ENCODE data around the gene LRRC75B.
"Not testable (repeated sequence)": the region's sequence is repeated elsewhere in the genome, so short reads cannot be mapped to it uniquely, and the experiment has no call there.

Gene LRRC75B, protein sequence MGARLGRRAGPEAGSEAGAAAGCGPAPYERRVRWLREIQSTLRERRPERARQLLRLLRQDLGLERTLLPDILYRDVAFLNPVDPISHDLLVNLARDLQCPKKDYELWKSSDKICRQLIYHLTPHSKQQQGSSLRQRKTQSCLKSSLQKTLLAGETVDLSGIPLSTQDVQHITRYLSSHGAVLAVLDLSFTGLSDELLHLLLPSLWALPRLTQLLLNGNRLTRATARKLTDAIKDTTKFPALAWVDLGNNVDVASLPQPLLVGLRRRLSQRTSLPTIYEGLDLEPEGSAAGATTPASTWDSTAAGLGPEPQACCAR

DNA sequence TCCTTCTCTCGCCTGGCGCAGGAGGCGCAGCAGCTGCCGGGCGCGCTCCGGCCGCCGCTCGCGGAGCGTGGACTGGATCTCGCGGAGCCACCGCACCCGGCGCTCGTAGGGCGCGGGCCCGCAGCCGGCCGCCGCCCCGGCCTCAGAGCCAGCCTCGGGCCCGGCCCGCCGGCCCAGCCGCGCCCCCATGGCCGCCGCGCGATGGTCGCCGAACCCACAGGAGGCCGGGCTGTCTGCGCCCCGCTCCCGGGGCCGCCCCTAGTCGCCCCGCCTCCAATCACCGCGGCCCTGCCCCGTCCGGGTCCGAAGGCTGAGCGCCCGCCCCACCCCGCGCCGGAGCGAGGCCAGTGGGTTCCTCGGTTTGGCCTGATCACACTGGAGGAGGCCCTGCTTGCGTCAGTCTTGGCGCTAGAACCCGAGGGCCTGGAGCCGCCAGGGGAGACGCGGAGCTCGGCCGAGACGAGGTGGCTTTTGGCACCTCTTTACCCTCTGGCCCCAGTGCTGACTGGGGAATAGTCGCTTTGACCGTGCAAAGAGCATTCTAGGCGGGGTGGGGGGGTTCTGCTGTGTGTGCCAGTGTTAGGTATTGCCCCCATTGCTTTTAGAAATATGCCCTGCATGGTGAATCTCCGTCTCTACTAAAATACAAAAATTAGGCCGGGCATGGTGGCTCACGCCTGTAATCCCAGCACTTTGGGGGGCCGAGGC lies at the start of gene LRRC75B:
TSS of gene LRRC75B (minus strand) at position 223 of the 708 bp plus-strand sequence. CDS start at position 189, 34 bp downstream.
- DNase-seq, result no peak

DNA sequence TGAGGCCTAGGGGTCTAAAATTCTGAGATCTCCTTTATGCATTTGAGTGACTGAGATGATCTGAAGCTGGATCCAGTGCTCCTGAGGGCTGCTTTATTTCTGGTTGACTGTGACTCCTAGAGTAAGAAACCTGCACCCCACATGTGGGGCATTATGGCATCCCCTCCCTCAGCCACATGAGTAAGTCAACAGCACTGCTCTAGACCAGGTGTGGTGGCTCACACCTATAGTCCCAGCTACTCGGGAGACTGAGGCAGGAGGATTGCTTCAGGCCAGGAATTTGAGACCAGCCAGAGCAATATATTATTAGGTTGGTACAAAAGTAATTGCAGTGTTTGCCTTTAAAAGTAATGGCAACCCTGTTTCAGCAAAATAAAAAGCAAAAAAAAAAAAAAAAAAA lies 49.4 kb upstream of the LRRC75B start:
- DNase-seq, result not testable (repeated sequence)

DNA sequence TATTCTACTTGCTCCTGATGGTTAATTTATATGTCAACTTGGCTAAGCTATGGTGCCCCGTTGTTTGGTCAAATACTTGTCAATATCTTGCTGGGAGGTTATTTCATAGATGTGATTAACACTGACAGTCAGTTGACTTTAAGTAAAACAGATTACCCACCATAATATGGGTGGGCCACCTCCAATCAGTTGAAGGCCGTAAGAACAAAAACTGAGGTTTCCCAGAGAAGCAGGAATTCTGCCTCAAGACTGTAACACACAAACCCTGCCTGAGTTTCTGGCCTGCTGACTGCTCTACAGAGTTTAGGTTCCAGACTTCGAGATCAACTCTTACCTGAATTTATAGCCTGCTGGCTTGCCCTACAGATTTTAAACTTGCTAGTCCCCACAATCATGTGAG lies 43.6 kb upstream of the LRRC75B start:
- DNase-seq, result not testable (repeated sequence)

DNA sequence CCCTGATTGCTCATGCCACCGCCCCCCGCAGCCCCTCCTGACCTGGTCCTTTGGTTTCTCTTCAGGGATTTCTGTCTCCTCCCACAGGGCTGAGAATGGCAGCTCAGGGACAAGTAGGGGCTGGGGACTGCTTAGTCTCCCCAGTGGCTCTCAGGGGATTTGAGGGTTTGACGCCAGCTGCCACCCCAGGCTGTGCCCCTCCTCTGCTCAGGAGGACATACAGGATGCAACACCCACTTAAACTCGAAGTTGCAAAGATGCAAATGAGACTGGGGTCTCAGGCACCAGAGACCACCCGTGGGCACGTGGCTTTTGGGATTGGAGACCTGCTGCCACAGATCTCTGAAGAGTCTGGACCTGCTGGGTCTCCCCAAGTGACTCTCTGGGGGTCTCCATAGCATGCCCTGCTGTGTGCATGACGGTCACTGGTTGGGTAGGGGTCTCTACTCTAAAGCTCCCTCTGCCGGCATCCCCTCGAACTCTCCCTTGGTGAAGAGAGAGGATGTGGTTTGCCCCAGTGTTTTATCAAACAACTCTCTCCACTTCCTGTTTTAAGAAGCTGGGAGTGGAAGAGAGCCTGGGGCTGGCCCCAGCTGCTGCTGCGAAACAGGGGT lies 42.0 kb upstream of the LRRC75B start:
- not testable (repeated sequence) for DNase-seq

DNA sequence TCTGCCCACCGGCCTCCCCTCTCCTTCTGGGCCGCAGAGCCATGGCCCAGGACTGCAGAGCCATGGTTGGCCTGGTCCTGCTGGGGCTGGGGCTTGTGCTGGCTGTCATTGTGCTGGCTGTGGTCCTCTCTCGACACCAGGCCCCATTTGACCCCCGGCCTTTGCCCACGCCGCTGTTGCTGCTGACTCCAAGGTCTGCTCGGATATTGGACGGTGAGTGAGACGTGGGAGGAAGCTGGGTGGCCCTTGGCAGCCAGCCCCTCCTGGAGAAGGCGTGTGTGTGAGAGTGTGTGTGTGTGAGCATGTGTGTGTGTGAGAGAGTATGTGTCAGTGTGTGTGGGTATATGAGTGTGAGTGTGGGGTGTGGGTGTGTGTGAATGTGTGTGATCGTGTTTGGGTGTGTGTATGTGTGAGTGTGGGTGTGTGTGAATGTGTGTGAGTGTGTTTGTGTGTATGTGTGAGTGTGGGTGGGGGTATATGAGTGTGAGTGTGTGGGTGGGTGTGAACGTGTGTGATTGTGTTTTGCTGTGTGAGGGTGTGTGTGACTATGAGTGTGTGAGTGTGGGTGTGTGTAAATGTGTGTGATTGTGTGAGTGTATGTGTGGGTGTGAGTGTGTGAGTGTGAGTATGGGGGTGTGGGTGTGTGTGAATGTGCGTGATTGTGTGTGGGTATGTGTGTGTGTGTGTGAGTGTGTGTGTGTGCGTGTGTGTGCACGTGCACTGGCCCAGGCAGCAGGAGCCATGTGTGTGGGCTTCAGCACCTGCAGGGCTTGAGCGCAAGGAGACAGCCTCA lies 40.6 kb upstream of the LRRC75B start:
- DNase-seq, result not testable (repeated sequence)

DNA sequence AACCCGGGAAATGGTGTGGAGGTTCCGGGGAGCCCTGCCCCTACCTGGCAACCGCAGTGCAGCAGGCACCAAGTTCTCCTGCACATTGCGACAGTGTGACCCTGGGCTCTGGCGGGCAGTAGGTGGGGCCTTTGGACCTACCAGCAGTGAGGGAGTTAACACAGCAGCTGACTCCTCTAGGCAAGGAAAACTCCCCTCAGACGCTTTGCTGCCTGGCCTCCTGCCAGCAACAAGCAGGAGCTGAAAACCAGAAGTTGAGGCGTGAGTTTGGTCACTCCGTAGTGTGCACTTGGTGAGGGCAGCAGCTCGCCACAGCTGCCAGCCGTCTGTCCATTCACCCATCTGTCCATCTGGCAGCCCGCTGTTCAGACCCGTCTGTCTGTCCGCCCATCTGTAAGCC lies 39.8 kb upstream of the LRRC75B start:
- not testable (repeated sequence) for DNase-seq

DNA sequence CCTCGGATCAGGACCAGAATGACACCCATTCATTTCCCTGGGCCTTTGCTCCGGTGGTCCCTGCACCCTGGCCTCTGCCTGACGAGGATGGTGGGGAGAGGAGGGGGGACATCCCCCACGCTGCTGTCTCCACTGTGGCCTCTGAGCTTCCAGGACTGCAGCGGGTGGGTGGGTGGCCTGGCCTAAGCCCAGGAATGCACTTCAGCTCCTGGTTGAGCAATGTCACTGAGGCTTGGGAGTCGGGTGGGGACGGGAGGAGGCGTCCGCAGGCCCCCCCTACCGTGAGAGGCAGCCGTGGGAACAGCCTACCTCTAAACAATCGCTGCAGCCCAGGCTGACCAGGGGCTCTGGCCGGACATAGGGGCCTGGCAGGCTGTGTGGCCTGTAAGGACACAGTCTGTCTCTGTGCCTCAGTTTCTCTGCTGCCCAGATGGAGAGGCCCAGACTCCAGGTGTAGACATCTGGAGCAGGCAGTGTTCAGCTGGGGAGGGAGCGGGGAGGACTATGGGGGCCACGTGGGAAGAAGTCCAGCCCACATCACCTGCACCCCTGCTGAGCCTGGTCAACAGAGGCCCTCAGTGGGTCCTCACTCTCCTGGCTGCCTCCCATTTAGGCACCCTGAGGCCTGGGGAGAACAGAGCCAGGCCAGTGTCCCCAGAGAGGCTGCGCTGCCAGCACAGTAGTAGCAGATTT lies 38.7 kb upstream of the LRRC75B start:
- DNase-seq, result not testable (repeated sequence)

DNA sequence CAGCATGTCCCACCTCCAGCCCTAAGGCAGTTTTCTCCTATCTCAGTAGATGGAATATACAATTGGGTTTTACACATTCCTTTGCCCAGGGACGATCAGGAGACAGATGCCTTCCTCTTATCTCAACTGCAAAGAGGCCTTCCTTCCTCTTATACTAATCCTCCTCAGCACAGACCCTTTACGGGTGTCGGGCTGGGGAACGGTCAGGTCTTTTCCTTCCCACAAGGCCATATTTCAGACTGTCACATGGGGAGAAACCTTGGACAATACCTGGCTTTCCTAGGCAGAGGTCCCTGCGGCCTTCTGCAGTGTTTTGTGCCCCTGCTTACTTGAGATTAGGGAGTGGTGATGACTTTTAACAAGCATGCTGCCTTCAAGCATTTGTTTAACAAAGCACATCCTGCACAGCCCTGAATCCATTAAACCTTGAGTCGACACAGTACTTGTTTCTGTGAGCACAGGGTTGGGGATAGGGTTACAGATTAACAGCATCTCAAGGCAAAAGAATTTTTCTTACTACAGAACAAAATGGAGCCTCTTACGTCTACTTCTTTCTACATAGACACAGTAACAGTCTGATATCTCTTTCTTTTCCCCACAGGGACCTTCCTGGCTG lies 38.0 kb upstream of the LRRC75B start:
- not testable (repeated sequence) for DNase-seq

DNA sequence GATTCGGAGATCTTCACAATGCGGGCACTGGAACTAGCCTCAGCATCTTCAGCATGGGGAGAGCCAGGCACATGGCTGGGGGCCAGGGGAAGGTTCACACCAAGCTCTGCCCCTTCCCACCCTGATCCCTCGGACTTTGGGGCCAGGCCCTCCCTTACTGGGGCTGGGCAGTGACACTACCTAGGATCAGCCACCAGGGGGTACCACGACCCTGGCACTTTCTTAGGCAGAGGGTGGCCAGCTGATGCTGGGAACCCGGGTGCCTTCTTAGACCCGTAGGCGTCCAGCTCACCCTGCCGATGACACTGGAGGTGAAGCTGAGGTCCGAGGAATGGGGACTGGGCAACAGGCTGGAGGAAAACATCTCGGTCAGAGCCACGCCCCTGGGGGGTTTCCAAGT lies 36.2 kb upstream of the LRRC75B start:
- DNase-seq, result not testable (repeated sequence)

DNA sequence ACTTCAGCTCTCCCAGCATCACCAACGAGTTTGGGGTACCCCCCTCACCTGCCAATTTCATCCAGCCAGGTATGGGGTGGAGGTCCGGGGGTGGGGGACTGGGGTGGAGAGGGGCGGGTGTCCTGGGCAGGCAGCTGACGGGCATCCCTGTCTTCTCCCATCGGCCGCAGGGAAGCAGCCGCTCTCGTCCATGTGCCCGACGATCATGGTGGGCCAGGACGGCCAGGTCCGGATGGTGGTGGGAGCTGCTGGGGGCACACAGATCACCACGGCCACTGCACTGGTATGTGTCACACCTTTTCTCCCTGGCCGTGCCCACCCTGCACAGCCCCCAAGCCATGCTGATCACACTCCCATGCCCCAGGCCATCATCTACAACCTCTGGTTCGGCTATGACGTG lies 35.0 kb upstream of the LRRC75B start:
- DNase-seq, result not testable (repeated sequence)

DNA sequence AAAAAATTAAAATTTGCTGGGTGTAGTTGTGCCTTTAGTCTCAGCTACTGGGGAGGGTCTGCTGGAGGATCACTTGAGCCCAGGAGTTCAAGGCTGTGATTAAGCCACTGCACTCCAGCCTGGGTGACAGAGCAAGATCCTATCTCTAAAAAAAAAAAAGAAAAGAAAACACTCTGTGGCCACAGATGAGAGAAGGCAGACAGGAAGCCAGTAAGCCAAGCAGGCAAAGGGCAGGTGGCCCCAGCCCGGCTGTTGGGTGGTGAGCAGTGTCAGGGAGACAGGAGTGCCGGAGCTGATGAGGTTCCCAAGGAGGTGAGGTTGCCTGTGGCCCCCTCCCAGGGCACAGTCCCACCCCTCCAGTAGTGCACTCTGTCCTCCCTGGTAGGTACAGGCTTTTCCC lies 29.7 kb upstream of the LRRC75B start:
- not testable (repeated sequence) for DNase-seq

DNA sequence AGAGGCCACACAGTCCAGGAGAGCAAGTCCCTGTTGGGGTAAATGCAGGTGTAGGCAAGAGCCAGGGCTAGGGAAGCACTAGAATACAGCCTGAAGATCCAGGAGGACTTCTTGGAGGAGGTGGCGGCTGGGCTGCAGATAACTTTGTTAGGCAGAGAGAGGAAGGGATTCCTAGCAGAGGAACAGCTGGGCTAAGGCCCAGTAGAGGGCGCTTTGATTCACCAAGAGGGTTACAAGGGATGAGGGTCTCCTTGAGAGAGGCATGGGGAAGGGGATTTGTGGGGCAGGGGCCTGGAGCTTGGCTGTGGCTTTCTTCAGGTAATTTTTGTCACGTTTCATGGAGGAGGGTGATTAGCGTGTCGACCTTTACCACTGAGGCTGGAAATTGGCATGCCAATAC lies 28.4 kb upstream of the LRRC75B start:
- not testable (repeated sequence) for DNase-seq

DNA sequence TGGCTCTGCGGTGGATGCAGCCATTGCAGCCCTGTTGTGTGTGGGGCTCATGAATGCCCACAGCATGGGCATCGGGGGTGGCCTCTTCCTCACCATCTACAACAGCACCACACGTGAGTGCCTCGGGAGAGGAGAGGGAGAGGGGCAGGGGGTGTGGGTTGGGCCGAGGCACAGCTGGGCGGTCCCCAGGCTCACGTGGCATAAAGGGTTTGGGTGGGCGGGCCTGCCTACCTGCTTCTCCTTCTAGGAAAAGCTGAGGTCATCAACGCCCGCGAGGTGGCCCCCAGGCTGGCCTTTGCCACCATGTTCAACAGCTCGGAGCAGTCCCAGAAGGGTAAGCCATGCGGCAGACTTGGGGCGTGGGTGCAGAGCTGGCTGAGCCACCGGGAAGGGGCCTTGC lies 21.9 kb upstream of the LRRC75B start:
- DNase-seq, result not testable (repeated sequence)

DNA sequence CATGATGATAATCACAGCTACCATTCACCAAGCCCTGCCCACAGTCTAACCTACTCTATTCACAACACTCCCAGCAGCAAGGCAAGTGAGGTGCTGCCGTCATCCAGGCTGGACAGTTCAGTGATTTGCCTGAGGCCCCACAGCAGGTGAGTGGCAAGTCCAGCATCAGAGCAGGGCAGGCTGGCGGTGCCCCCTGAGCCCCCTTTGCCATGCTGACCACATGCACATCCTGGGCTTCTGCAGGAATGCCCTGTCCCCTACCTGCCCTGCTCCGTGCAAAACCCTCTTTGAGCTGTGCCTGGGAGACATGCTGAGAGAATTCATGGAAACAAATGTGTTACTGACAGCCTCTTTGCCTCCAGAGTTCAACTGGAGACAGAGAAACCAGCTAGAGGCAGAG lies 17.0 kb upstream of the LRRC75B start:
- DNase-seq, result not testable (repeated sequence)

DNA sequence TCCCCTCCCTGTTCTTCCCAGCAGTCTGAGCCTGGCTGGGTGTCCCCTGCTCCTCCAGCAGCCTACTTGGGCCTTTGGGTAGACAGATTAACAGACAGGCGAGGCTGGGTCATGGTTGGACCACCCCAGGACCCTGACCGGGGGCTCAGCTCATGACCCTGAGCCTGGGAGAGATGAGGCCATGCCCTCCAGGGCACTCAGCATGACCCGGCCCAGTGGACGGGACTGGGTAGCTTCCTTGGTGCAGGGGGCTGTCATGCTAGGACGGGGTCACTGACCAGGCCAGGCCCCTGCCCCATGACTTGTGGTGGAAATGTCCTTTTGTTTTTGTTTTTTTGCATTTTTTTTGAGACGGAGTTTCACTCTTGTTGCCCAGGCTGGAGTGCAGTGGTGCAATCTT lies 15.5 kb upstream of the LRRC75B start:
- not testable (repeated sequence) for DNase-seq

DNA sequence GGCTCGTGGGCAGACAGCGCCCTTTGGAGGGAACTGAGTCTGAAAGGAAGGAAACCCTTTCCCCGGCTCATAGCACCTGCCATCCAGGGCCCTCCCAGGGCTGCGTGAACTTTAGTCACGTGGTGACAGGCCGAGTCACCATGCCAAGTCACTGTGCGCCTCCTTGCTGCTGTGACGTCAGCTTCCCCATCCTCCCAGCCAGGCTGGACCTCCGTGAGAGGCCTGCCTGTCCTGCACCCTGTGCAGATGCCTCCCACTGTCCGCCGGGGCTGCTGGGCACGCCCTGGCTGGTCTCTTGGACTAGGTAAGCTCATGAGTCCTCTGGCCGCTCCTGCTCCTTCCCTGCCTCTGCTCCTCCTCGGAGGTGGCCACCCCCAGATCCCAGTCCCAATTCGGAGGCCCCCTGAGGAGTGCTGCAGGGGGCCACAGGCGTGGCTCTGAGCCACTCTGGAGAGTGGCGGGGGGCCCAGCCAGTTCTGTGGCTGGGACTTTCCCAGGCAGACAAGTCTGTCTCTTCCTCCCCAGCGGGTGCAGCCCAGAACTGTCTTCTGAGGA lies 14.6 kb upstream of the LRRC75B start:
- DNase-seq, result not testable (repeated sequence)

DNA sequence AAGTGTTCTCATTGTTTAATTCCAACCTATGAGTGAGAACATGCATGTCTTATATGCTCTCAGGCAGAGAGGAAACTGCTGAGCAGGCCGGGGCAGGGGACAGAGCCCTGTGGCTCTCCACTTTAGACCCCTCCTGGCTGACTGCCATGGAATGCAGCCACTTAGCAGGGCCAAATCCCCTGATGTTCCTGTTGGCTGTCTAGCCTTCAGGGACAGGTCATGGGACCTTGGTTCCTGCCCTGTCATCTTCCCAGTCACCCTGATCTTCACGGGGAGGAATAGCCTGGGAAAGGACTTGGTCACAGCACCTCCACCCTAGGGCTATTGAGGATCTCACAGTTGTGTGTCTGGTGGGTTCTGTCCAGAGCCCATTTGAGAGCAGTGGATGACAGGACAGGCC lies 13.5 kb upstream of the LRRC75B start:
- DNase-seq, result not testable (repeated sequence)

DNA sequence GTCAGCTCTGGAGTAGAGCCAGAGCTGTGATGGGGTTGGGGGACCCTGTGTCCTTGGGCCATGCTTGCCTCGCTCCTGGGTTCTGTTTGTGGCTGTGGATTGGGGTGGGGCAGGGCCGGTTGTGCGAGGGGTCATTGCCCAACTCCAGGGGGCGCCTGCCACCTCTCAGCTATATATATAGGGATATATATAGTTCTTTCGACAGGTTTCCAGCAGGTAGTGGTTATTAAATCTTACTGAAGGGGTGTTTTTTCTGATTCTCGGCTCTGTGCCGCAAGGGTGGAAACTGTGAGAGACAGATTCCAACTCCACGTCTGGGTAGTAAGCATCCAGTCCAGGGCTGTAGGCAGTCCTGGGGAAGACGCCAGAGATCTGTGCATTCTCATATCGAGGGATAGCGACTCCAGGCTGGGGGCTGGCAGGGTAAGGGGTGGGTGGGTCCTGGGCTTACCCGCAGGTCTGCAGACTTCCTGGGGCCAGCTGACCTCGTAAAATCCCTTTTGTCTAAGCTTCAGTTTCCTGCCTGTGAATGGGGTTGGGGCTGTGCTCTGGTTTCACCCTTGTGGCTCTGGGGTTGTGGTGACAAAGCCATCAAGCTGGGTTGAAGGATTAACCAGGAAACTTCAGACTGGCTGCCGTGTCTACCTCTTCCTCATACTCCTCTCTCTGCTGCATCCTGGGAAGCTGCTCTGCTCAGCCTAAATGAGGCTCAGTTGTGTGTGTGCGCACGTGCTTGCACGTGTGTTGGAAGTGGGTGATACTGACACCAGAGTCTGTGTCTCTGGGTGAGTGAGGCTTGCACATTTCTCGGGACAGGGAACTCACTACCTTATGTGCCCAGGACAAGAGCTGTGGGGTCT lies 11.1 kb upstream of the LRRC75B start:
- DNase-seq, result not testable (repeated sequence)

DNA sequence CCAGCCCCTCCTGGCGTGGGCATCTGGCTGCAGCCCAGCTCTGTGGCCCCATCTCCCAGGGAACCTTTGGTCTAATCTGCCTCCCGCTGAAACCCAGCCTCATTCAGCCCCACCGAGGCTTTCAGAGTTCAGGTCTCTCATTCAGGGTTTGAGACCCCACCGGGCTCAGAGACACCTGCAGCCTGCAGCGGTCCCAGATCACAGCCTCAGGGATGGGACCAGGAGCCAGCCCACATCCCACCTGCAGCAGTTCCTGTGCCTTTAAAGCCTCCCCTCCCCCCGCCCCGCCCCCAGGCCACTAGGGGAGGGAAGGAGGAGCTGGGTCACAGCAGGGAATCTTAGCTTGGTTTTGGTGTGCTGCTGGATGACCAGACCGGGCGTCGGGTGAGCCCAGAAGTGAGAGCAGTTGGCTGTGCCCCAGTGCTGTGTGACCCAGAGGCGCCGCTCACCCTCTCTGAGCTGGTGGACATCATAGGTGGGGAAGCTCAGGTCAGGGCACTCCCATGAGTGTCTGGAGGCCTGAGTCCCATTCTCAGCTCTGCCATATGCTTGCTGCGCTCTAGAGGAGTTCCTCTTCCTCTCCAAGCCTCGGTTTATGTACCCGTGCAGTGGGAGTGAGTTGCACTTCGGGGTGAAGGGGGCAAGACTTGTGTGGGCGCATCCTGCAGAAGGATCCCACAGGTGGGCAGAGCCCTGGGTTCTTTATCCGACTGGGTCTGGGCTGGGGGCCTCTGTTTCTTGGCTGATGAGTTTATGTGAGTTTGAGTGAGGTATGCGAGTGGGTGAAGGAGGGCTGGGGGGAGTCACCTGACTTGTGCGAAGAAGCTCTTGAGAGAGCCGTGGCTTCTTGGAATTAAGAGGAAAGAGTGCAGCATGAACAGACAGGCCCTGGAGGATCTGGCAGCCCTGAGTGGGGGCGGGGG lies 10.2 kb upstream of the LRRC75B start, which contains the start of gene GGT1:
TSS of gene GGT1 (plus strand) at position 347 of the 923 bp plus-strand sequence. CDS start 7,889 bp downstream, outside the sequence.
- not testable (repeated sequence) for DNase-seq

Measured in NCI-H1436 (cell line).